K562 (cell line): Measurements from ENCODE around the gene MICU2. TPM values are rescaled to one million over a fixed set of nuclear protein-coding genes. Genes with fewer than 3 reads are reported as not detected.

Experiments used
- BRCA1 ChIP-seq, 2 experiments: fragments of 450-650 bp in 1 of 2; sonication (generic) in 1 of 2; formaldehyde crosslinking in 1 of 2; IDR thresholded peaks; 2 replicates each; pipeline versions ENCODE4 v1.5.0 to v1.6.1; 2017 to 2020; ENCODE audit warnings: mild to moderate bottlenecking in 1 of 2, missing genetic modification reagents in 1 of 2
- DACH1 ChIP-seq: fragments of 450-650 bp; IDR thresholded peaks from 2 replicates; pipeline ENCODE4 v1.6.1; 2018; ENCODE audit not compliant: partially characterized antibody
- DIDO1 ChIP-seq: fragments of 450-650 bp; IDR thresholded peaks from 2 replicates; pipeline ENCODE4 v1.6.1; 2016; ENCODE audit warnings: low read depth, missing biosample characterization, missing genetic modification characterization
- DNMT1 ChIP-seq: fragments of 450-650 bp; IDR thresholded peaks from 2 replicates; pipeline ENCODE4 v1.6.1; 2016; ENCODE audit warnings: antibody characterized with exemption, mild to moderate bottlenecking
- ELF1 ChIP-seq: fragments of 200-800 bp; sonication (Bioruptor generic); IDR thresholded peaks from 2 replicates; pipeline ENCODE4 v1.6.1; 2016; ENCODE audit warnings: missing genetic modification characterization, missing compliant biosample characterization
- ELF2 ChIP-seq: fragments of 250-450 bp; sonication (Bioruptor Pico); IDR thresholded peaks from 2 replicates; pipeline ENCODE4 v1.5.0; 2021; ENCODE audit warnings: mild to moderate bottlenecking
- GTF2F1 ChIP-seq: IDR thresholded peaks from 2 replicates; pipeline ENCODE4 v1.6.1; 2011; ENCODE audit warnings: low read depth, low read length, improper control_type of control experiment
- KAT7 ChIP-seq: sonication (generic); formaldehyde crosslinking; IDR thresholded peaks from 2 replicates; pipeline ENCODE4 v1.8.0; 2022; ENCODE audit warnings: missing genetic modification reagents, mild to moderate bottlenecking, borderline replicate concordance
- KDM5B ChIP-seq: fragments of 200-600 bp; sonication (generic); IDR thresholded peaks from 2 replicates; pipeline ENCODE4 v1.6.1; 2012; ENCODE audit warnings: low read depth, mild to moderate bottlenecking, moderate library complexity, low read length, control low read depth, inconsistent platforms; ENCODE audit not compliant: insufficient replicate concordance
- KLF16 ChIP-seq: IDR thresholded peaks from 2 replicates; pipeline ENCODE4 v1.6.1; 2016; ENCODE audit warnings: antibody characterized with exemption
- MYC ChIP-seq, 2 experiments: fragments of 250-450 bp in 1 of 2; sonication (Bioruptor Pico) in 1 of 2; IDR thresholded peaks; 2 replicates each; pipeline versions ENCODE4 v1.5.1 to v1.6.1; 2012 to 2021; ENCODE audit warnings: low read depth in 2 of 2, borderline replicate concordance in 1 of 2, improper control_type of control experiment in 1 of 2, low read length in 1 of 2, mild to moderate bottlenecking in 1 of 2, moderate library complexity in 1 of 2
- POLR2AphosphoS5 ChIP-seq: IDR thresholded peaks from 2 replicates; pipeline ENCODE4 v1.6.1; 2011; ENCODE audit warnings: mild to moderate bottlenecking, low read depth, low read length, moderate library complexity; ENCODE audit not compliant: control insufficient read depth, insufficient read depth
- RREB1 ChIP-seq: fragments of 250-450 bp; sonication (Bioruptor Pico); IDR thresholded peaks from 2 replicates; pipeline ENCODE4 v1.4.0; 2020
- SP1 ChIP-seq: sonication (generic); formaldehyde crosslinking; IDR thresholded peaks from 2 replicates; pipeline ENCODE4 v1.8.1; 2022; ENCODE audit warnings: mild to moderate bottlenecking, missing genetic modification reagents
- ZNF316 ChIP-seq: fragments of 450-650 bp; IDR thresholded peaks from 2 replicates; pipeline ENCODE4 v1.6.1; 2016
- ZNF76 ChIP-seq: fragments of 250-450 bp; sonication (Bioruptor Pico); IDR thresholded peaks from 2 replicates; pipeline ENCODE4 v1.4.0; 2020; ENCODE audit warnings: mild to moderate bottlenecking, moderate library complexity, borderline replicate concordance
- polyA plus RNA-seq, 8 experiments: library from polyadenylated mRNA; depleted of rRNA in 4 of 8; stranded (reverse) in 5 of 8; unstranded in 3 of 8; fragments of >200 nt; fragmentation: Nextera tagmentation in 2 of 8; fragmentation: Illumina TruSeq in 1 of 8; extraction: Ambion mirVana in 2 of 8; extraction: Trizol in 1 of 8; gene quantifications; 2 replicates each; pipeline versions ENCODE4 v1.2.1 to v1.2.3, GENCODE V29; 2011 to 2014; ENCODE audit warnings: inconsistent platforms in 1 of 8, missing spikeins in 1 of 8
- total RNA-seq, 7 experiments: library from RNA; depleted of rRNA in 6 of 7; stranded (reverse); fragments of >200 nt in 6 of 7; fragmentation: Illumina TruSeq in 2 of 7; extraction: Trizol in 2 of 7; gene quantifications; 2 replicates each; pipeline versions ENCODE4 v1.2.1 to v1.2.3, GENCODE V29; 2011 to 2021; ENCODE audit warnings: low replicate concordance in 1 of 7
- TF ChIP-seq, protein P1 (sequence below), 2 experiments: fragments of 450-650 bp in 1 of 2; IDR thresholded peaks; 2 replicates each; pipeline ENCODE4 v1.6.1; 2011 to 2017; ENCODE audit warnings: low read depth in 2 of 2, antibody characterized with exemption in 1 of 2, borderline replicate concordance in 1 of 2, low read length in 1 of 2, mild to moderate bottlenecking in 1 of 2, mixed read lengths in 1 of 2; ENCODE audit not compliant: control insufficient read depth in 1 of 2

The MICU2 gene
- total and polyA plus RNA-seq, 9 of the 15 experiments (the other 6 are each of a cell fraction or from before 2014, with no cell fraction given), result 9.1 to 41.8 (median 33.4) TPM

- TF ChIP-seq, protein P1, sequence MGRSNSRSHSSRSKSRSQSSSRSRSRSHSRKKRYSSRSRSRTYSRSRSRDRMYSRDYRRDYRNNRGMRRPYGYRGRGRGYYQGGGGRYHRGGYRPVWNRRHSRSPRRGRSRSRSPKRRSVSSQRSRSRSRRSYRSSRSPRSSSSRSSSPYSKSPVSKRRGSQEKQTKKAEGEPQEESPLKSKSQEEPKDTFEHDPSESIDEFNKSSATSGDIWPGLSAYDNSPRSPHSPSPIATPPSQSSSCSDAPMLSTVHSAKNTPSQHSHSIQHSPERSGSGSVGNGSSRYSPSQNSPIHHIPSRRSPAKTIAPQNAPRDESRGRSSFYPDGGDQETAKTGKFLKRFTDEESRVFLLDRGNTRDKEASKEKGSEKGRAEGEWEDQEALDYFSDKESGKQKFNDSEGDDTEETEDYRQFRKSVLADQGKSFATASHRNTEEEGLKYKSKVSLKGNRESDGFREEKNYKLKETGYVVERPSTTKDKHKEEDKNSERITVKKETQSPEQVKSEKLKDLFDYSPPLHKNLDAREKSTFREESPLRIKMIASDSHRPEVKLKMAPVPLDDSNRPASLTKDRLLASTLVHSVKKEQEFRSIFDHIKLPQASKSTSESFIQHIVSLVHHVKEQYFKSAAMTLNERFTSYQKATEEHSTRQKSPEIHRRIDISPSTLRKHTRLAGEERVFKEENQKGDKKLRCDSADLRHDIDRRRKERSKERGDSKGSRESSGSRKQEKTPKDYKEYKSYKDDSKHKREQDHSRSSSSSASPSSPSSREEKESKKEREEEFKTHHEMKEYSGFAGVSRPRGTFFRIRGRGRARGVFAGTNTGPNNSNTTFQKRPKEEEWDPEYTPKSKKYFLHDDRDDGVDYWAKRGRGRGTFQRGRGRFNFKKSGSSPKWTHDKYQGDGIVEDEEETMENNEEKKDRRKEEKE (IDR thresholded peaks at IDR 0.05; ENCODE audit: borderline replicate concordance in 1 of 2, control insufficient read depth in 1 of 2, low read depth in 2 of 2, low read length in 1 of 2), result no peak
- TF ChIP-seq POLR2AphosphoS5 (0 out of 2 replicates have a peak, but pooled peaks have one; percentile 27), KDM5B (peak; percentile 61), DACH1 (no peak), ZNF316 (no peak), SP1 (CRISPR knock-in tag) (no peak), BRCA1 (IDR thresholded peaks at IDR 0.05) (no peak), BRCA1 (CRISPR knock-in tag; IDR thresholded peaks at IDR 0.05) (no peak), MYC (IDR thresholded peaks at IDR 0.05; ENCODE audit: low read depth, low read length) (no peak), MYC (CRISPR knock-in tag; IDR thresholded peaks at IDR 0.05; ENCODE audit: borderline replicate concordance, low read depth) (no peak), DNMT1 (no peak), ZNF76 (no peak), KAT7 (CRISPR knock-in tag) (no peak), GTF2F1 (no peak), KLF16 (no peak), DIDO1 (no peak), RREB1 (CRISPR knock-in tag) (no peak), ELF2 (CRISPR knock-in tag) (no peak), ELF1 (no peak; the same call in 1 of the 2 replicates)
Observed at GRCh38 chr13:21458813-21459701, 144.9 kb downstream of the MICU2 start, which contains the start of gene ZDHHC20 (continued).
